Measurements from ENCODE around the gene ECE2.

ECE2 gene

DNA sequence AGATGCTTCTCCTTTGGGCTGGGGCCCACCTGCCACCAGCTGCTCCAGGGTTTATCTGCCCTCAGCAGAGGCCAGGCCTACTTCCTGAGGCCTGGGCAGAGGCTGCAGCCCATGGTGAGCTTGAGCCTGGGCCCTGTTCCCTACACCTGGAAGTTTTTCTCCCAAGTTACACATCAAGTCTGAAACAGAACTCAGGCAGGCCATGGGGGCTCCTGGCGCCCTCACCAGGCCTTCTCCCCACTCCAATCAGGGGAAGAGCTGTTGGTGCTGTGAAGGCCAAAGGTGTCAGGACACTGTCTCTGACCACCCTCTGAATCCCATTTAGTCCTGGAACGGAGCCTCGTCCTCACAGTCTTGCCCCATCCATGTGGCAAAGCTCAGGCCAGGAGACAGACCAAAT lies 39.2 kb upstream of the ECE2 start:
- H3K36me3 ChIP-seq (ENCODE audit: insufficient read depth, low read length), result no peaks in the 10 kb centered on the region
- H3K4me1 ChIP-seq (ENCODE audit: insufficient read depth, low read length), result no peaks in the 10 kb centered on the region
- no peak overlapping the region for H3K9ac ChIP-seq (ENCODE audit: low read depth, low read length)
- no peaks in the 10 kb centered on the region for H3K9me3 ChIP-seq (ENCODE audit: control insufficient read depth, insufficient read depth, low read length)

DNA sequence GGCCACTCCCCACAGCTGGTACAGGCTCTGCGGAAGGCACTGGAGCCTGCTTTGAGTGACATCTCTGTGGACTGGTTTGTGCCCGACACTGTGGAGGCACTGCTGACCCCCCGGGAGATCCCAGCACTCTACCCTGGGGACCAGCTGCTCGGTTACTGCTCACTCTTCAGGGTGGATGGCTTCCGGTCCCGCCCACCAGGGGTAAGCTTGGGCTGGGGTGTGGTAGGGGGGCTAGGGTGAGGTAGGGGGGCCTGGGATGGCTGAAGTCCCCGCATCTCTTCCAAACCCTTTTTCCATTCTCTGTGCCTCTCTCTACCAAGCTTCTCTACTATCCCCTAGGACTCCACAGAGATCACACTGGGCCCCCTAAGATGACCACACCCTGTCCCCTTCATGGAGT lies 38.6 kb upstream of the ECE2 start:
- no peaks in the 10 kb centered on the region for H3K4me1 ChIP-seq (ENCODE audit: insufficient read depth, low read length)
- no peak overlapping the region for H3K9ac ChIP-seq (ENCODE audit: low read depth, low read length)
- no peaks in the 10 kb centered on the region; the same call in 1 of the 2 replicates for H3K36me3 ChIP-seq (ENCODE audit: insufficient read depth, low read length)
- H3K9me3 ChIP-seq (ENCODE audit: control insufficient read depth, insufficient read depth, low read length), result no peaks in the 10 kb centered on the region

DNA sequence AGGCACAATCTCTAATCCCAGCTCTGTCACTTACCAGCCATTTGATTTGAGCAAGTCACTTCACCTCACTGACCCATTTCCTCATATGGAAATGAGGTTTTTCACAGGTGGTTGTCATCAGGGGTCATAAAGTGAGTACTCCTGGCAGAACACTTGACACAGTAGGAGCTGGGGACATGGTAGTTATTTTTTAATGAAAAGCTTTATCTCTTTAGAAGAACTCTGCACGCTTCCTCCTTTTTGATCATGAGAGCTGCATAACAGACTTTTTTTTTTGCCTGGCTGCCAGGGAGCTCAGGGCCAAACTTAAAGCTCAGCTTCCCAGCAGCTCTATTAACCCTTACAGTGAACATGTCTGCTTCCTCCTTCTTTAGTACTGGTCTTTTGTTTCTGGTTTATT lies 38.0 kb upstream of the ECE2 start:
- H3K9ac ChIP-seq (ENCODE audit: low read depth, low read length), result no peak overlapping the region
- no peaks in the 10 kb centered on the region for H3K4me1 ChIP-seq (ENCODE audit: insufficient read depth, low read length)
- no peaks in the 10 kb centered on the region for H3K9me3 ChIP-seq (ENCODE audit: control insufficient read depth, insufficient read depth, low read length)
- H3K36me3 ChIP-seq (ENCODE audit: insufficient read depth, low read length), result no peaks in the 10 kb centered on the region; the same call in 1 of the 2 replicates

DNA sequence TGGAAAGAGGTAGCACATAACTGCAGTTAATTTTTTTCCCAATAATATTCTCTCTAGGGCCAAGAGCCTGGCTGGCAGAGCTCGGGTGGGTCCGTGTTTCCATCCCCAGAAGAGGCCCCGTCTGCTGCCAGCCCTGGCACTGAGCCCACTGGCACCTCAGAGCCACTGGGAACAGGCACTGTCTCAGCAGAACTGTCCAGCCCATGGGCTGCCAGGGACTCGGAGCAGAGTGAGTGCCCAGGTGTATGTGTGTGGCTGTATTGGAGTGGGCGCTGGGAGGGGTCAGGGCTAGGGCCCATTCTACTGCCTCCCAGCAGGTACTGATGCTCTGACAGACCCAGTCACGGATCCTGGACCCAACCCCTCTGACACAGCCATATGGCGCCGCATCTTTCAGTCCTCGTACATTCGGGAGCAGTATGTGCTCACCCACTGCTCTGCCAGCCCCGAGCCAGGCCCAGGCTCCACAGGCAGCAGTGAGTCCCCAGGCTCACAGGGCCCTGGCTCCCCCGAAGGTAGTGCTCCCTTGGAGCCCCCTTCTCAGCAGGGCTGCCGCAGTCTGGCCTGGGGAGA lies 37.5 kb upstream of the ECE2 start:
- Histone ChIP-seq H3K36me3 (ENCODE audit: insufficient read depth, low read length) (no peaks in the 10 kb centered on the region; the same call in 1 of the 2 replicates), H3K4me1 (ENCODE audit: insufficient read depth, low read length) (no peaks in the 10 kb centered on the region), H3K9ac (ENCODE audit: low read depth, low read length) (no peak overlapping the region), H3K9me3 (ENCODE audit: control insufficient read depth, insufficient read depth, low read length) (no peaks in the 10 kb centered on the region)

DNA sequence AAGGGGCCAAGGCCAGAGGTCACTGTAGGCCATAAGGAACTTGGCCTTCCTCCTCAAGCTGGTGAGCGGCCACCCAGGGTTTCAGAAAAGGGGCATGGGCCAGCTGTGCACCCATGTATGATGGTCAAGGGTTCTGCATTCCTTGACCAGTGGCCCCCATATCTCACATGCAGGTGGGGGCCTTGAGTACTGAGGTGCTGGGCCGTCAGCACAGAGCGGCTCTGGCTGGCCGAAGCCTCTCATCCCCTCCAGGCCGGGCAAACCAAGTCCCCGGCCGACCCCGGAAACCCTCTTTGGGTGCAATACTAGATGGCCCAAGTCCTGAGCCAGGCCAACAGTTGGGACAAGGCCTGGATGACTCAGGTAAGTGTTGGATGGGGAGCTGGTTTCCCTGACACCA lies 36.6 kb upstream of the ECE2 start:
- Histone ChIP-seq H3K36me3 (ENCODE audit: insufficient read depth, low read length) (no peaks in the 10 kb centered on the region; the same call in 1 of the 2 replicates), H3K9me3 (ENCODE audit: control insufficient read depth, insufficient read depth, low read length) (no peaks in the 10 kb centered on the region), H3K9ac (ENCODE audit: low read depth, low read length) (no peak overlapping the region), H3K4me1 (ENCODE audit: insufficient read depth, low read length) (no peaks in the 10 kb centered on the region)

DNA sequence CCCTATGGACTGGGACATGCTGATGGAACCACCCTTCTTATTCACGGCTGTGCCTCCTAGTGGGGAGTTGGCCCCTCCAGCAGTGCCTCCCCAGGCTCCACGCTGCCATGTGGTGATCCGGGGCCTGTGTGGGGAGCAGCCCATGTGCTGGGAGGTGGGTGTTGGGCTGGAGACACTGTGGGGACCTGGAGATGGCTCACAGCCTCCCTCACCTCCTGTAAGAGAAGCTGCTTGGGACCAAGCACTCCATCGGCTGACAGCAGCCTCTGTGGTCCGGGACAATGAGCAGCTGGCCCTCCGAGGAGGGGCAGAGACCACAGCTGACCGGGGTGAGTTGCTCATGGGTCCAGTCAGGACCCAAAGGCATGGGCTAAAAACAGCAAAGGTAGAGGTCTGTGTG lies 36.1 kb upstream of the ECE2 start:
- Histone ChIP-seq H3K9me3 (ENCODE audit: control insufficient read depth, insufficient read depth, low read length) (no peaks in the 10 kb centered on the region), H3K9ac (ENCODE audit: low read depth, low read length) (no peak overlapping the region), H3K36me3 (ENCODE audit: insufficient read depth, low read length) (no peaks in the 10 kb centered on the region; the same call in 1 of the 2 replicates), H3K4me1 (ENCODE audit: insufficient read depth, low read length) (no peaks in the 10 kb centered on the region)

DNA sequence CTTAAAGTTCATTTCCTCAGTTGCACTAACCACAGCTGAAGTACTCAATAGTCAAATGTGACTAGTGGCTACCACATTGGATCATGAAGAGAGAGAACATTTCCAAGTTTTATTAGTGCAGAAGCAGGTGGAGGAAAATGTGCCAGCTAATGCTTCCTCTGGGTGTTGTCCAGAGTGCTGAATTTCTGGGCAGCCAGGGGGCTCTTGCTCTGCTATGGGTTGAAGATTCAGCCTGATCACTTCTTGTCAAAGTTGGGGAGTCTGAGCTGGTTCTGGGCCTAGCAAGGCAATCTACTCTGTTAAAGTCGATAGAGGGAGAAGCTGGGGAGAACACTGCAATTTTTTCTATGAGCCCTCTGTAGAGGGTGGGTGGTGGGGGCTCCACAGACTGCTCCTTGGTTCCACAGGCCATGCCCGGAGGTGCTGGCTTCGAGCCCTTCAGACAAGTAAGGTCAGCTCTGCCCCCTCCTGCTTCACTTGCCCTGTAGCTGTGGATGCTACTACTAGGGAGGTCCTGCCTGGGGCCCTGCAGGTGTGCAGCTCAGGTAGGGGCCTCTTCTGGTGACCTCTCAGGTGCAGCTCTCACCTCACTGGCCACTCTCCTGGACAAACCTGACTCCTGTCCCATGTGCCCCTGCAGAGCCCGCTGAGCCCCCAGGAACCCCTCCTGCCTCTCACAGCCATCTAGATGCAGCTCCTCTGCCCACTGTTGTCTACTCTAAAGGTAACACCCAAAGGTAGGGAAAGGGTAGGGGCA lies 35.3 kb upstream of the ECE2 start:
- H3K4me1 ChIP-seq (ENCODE audit: insufficient read depth, low read length), result no peaks in the 10 kb centered on the region
- H3K36me3 ChIP-seq (ENCODE audit: insufficient read depth, low read length), result no peaks in the 10 kb centered on the region; the same call in 1 of the 2 replicates
- H3K9ac ChIP-seq (ENCODE audit: low read depth, low read length), result no peak overlapping the region
- H3K9me3 ChIP-seq (ENCODE audit: control insufficient read depth, insufficient read depth, low read length), result no peaks in the 10 kb centered on the region

DNA sequence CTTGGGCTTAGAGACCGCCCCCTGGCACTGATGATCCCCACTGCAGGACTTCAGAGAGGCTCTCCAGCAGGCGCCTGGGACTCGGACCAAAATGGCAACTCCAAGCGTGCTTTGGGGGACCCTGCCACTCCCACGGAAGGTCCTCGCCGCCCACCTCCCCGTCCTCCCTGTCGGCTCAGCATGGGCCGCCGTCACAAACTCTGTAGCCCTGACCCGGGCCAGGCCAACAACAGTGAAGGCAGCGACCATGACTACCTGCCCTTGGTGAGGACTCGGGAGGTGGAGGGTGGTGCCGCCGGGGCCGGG lies 34.7 kb upstream of the ECE2 start:
- H3K36me3 ChIP-seq (ENCODE audit: insufficient read depth, low read length), result no peaks in the 10 kb centered on the region; the same call in 1 of the 2 replicates
- peak overlapping the region; percentile 7; the same call in 1 of the 2 replicates for H3K9ac ChIP-seq (ENCODE audit: low read depth, low read length)
- no peaks in the 10 kb centered on the region for H3K4me1 ChIP-seq (ENCODE audit: insufficient read depth, low read length)
- no peaks in the 10 kb centered on the region for H3K9me3 ChIP-seq (ENCODE audit: control insufficient read depth, insufficient read depth, low read length)

DNA sequence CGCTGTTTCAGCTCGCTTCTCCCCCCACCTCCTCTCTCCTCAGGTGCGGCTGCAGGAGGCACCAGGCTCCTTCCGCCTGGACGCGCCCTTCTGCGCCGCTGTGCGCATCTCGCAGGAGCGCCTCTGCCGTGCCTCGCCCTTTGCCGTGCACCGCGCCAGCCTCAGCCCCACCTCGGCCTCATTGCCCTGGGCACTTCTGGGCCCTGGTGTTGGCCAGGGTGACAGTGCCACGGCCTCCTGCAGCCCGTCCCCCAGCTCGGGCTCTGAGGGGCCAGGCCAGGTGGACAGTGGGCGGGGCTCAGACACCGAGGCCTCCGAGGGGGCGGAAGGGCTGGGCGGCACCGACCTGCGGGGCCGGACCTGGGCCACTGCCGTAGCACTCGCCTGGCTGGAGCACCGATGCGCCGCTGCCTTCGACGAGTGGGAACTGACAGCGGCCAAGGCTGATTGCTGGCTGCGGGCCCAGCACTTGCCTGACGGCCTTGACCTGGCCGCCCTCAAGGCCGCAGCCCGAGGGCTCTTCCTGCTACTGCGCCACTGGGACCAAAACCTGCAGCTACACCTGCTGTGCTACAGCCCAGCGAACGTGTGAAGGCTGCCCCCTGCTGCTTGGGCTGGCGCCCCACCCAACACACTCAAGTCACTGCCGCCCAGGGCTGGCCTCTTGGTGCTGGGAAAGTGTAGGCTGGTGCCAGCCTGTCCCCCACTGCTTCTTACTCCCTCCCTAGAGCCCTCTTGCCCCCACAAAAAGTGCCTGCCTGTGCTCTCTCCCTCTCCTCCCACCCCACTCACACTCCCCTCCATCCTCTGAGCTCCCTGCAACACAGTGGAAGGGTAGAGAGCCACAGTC lies 34.1 kb upstream of the ECE2 start:
- Histone ChIP-seq H3K36me3 (ENCODE audit: insufficient read depth, low read length) (no peaks in the 10 kb centered on the region; the same call in 1 of the 2 replicates), H3K4me1 (ENCODE audit: insufficient read depth, low read length) (no peaks in the 10 kb centered on the region), H3K9me3 (ENCODE audit: control insufficient read depth, insufficient read depth, low read length) (no peaks in the 10 kb centered on the region), H3K9ac (ENCODE audit: low read depth, low read length) (peak overlapping the region; percentile 7; the same call in 1 of the 2 replicates)

DNA sequence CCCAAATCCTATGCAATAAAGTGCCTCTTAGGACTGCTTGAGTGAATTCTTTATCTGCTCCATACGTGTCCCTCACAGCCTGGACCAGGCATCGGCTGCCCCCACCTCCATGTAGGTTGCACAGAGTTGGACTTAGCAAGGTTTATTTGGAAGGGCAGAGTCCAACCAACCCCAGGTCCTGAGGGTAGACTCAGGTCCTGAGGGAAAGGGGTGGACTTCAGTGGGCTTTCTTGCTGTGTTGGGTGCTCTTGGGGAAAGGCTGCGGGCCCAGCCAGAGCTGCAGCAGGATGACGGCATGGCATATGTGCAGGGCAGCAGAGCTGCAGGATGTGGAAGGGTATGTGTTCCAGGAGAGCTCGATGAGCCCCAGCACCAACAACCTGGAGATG lies 33.5 kb upstream of the ECE2 start:
- Histone ChIP-seq H3K4me1 (ENCODE audit: insufficient read depth, low read length) (no peaks in the 10 kb centered on the region), H3K36me3 (ENCODE audit: insufficient read depth, low read length) (no peaks in the 10 kb centered on the region; the same call in 1 of the 2 replicates), H3K9ac (ENCODE audit: low read depth, low read length) (no peak overlapping the region), H3K9me3 (ENCODE audit: control insufficient read depth, insufficient read depth, low read length) (no peaks in the 10 kb centered on the region)

DNA sequence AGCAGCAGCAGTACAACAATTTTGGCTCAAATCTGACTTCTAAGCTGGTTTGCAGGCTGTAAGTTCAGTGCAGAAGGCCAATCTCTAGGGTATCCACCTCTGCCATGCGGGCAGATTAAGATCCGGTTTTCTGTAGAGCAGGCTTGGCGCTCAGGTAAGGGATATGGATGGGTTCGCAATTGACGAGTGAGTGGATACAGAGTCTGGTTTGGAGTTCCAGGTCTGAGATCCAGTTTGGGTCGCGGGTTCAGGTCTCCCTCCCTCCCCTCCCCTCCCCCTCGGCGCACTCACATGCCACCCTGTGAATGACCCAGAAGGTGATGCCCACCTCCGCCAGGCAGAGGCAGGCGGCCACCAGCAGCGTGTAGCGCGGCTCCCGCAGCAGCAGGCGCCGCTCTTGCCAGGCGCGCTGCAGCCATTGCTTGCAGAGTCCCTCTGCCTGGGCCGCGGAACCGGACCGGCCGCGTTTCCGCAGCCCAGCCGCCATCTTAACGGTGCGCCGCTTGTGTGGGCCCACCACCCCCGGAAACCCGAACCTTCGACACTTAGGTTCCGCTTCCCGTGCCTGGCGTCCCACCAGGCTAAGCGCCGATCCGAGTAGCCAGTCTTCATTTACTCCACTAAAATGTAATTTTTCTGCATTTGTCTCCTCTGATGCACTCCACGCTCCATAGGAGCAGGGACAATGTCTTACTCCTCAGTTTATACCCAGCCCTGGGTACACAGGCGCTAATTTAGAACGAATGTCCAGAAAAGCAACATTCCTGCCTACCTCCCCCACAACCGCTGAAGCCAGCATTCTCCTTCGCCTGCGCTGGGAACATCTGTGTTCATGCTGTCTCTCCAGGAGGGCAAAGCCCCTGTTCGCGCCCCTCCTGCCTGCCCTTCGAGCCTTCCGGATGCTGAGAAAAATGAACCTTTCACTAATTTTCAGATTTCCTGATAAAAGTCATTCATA lies 27.1 kb upstream of the ECE2 start, which contains the start of gene ALG3:
ALG3 (minus strand) TSS at position 509 of the 958 bp plus-strand sequence; CDS start at position 487, 22 bp downstream.
- Histone ChIP-seq H3K9me3 (ENCODE audit: control insufficient read depth, insufficient read depth, low read length) (no peaks in the 10 kb centered on the region), H3K36me3 (ENCODE audit: insufficient read depth, low read length) (no peaks in the 10 kb centered on the region), H3K4me1 (ENCODE audit: insufficient read depth, low read length) (no peaks in the 10 kb centered on the region), H3K9ac (ENCODE audit: low read depth, low read length) (peak within 1 kb of the TSS; percentile 80)

DNA sequence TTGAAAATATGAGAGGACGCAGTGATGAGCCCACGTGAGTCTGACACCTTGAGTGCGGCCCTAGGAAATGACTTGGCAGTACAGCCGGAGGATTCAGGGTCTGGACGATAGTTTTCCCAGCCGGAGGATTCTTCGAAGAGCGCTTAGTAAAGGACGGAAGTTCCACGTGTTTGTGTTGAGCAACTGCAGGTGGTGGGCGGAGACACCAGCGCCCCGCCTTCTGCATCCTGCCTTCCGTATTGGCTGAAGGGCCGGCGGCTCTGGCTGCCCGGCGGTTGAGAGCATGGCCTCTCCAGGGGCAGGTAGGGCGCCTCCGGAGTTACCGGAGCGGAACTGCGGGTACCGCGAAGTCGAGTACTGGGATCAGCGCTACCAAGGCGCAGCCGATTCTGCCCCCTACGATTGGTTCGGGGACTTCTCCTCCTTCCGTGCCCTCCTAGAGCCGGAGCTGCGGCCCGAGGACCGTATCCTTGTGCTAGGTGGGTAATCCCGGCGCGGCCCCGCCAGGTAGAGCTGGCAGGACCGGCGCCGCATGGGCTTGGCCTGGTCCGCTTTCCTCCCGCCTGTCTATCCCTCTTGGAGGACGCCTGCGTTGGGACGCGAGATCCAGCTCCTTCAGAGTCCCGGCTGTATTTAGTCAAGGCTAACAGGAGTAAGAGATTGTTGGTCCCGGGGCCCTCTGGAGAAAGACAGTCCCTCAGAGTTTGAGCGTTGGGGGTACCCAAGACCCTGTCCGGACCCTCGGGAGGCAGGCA lies 26.2 kb upstream of the ECE2 start, which contains the start of gene EEF1AKMT4:
EEF1AKMT4 (plus strand) TSS at position 261 of the 755 bp plus-strand sequence; CDS start at position 284, 23 bp downstream.
- H3K9ac ChIP-seq (ENCODE audit: low read depth, low read length), result peak within 1 kb of the TSS; percentile 80

DNA sequence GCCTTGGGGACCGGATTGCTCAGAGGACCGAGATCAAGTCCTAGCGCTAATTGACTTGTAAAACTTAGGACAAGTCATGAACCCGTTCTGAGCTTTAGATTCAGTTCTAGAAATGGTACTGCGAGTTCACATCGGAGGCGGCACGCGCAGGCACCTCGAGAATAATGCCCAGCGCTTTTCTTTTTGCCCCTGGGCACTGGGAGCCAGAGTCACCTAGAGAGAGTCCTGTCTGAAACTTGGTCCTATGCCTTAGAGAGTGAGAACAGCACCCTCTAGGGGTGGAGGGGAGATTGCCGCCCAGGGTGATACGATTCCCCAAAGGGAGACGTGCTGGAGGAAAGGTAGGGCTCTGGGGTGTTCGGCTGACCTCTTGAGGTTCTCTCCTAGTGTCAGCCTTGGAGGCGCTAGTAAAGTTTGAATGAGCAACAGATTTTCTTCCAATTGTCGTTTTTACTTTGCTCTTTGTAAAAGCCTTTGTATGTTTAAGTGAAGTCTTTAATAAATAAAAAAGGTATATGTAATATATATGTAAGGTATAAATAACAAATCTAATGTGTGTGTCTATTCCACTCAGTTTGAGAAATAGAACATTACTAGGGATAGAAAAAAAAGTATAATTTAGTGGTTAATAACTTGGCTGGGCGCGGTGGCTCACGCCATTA lies 25.5 kb upstream of the ECE2 start:
- Histone ChIP-seq H3K4me1 (ENCODE audit: insufficient read depth, low read length) (no peaks in the 10 kb centered on the region), H3K9ac (ENCODE audit: low read depth, low read length) (peak overlapping the region; percentile 80), H3K36me3 (ENCODE audit: insufficient read depth, low read length) (no peaks in the 10 kb centered on the region), H3K9me3 (ENCODE audit: control insufficient read depth, insufficient read depth, low read length) (no peaks in the 10 kb centered on the region)

More for the DNA sequence above, 26.2 kb upstream of the ECE2 start, which contains the start of gene EEF1AKMT4:
- Histone ChIP-seq H3K9me3 (ENCODE audit: control insufficient read depth, insufficient read depth, low read length) (no peaks in the 10 kb centered on the region), H3K4me1 (ENCODE audit: insufficient read depth, low read length) (no peaks in the 10 kb centered on the region), H3K36me3 (ENCODE audit: insufficient read depth, low read length) (no peaks in the 10 kb centered on the region)
